Head of caudate nucleus (tissue), 42 donors: ENCODE results near the gene HHIP.

ENCODE experiments used
- DNase-seq, 42 donors: peaks; one replicate each; pipeline versions ENCODE4 v3.0.0 to v3.0.0-alpha.2; 2020 to 2021; ENCODE audit warnings: mixed read lengths in 7 of 42
- intact Hi-C: fragments of 100-400 bp; cut with DNase I; formaldehyde crosslinking; loops from one replicate; pipeline ENCODE4 v1.15.0; 2022

The HHIP gene

DNA sequence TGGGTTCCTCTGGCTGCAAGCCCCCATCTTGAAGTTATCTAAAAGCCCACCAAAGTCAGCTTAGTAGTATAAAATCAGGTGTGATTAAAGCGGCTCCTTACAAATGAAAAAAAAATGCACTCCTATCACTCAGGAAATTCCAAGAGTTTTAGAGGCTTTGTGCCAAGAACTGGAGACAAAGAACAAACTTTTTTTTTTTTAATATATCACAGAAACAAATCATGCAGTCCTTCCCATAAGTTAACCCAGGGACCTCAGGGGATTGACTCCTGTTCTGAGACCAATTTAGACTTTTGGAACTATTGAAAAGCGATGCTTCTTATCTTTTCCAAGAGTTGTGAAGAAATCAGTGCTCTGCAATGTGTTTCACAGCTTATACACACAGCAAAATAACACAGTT lies 53.6 kb downstream of the HHIP start:
- intact Hi-C loops = no loop called here
- DNase-seq = no peak

GRCh38 chr4:144701683-144702233 lies 55.8 kb downstream of the HHIP start:
- intact Hi-C loops = no loop called here

GRCh38 chr4:144703494-144703893 lies 57.5 kb downstream of the HHIP start:
- intact Hi-C loops = no loop called here
- no peak for DNase-seq

More at GRCh38 chr4:144701683-144702233, 55.8 kb downstream of the HHIP start:
- DNase-seq = no peak

GRCh38 chr4:144705601-144706590 lies 59.9 kb downstream of the HHIP start:
- intact Hi-C loops = no loop called here

DNA sequence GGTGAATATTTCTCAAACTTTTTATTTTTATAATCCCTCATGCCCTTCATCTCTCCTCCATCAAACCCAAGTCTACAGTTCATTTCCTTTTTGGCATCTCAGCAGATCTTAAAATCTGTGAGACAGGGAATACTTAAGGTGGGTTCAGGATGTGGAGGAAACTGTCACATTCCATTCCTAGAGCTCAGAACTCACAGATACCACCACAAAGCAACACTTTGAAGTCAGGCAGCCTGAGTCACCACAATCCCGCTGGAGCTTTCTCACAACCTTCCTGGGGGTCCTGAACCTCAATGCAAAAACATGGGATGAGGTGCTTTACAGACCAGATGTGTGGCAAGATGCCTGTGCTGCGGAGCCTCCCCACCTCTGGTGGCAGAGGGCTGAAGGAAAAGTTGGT lies 63.2 kb downstream of the HHIP start:
- peak in 2 of 42 donors; percentile 11 to 30 for DNase-seq
- intact Hi-C loops = no loop called here

More at GRCh38 chr4:144705601-144706590, 59.9 kb downstream of the HHIP start:
- no peak for DNase-seq

GRCh38 chr4:144709793-144710525 lies 64.0 kb downstream of the HHIP start:
- intact Hi-C loops = loop anchor here (2.0 kb wide), 1 partner anchor 61 kb away; no protein-coding TSS in a partner anchor
- DNase-seq = peak in 30 of 42 donors; percentile 13 to 88 (median 59)

- intact Hi-C loops = loop anchor here (2.0 kb wide), 1 partner anchor 62 kb away; no protein-coding TSS in a partner anchor
- DNase-seq = peak in 5 of 42 donors; percentile 8 to 67 (median 27)
These were observed 64.6 kb downstream of the HHIP start for GRCh38 chr4:144710526-144710912.

GRCh38 chr4:144711700-144712456 lies 65.9 kb downstream of the HHIP start:
- intact Hi-C loops = loop anchor here (2.0 kb wide), 1 partner anchor 63 kb away; no protein-coding TSS in a partner anchor
- no peak for DNase-seq

DNA sequence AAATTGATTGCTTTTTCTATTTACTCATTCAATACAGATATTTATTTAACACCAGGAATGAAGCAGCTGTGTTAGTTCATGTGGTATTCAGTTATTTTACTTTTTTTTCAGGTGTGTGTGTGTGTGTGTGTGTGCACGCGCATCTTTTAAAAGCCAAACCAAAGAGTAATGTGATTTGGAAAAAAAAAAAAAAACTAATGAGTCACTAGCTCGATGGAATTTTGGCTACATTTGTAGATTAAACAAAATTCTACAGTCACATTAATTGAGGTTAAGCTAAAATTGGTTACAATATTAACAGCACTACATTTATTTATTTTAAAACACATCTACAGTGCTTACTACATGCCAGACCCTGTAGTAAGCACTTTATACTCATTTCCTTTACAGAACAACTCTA lies 66.8 kb downstream of the HHIP start:
- intact Hi-C loops = no loop called here
- DNase-seq = no peak

- intact Hi-C loops = no loop called here
- DNase-seq = no peak
These were observed 68.2 kb downstream of the HHIP start for GRCh38 chr4:144714166-144714565.

GRCh38 chr4:144715230-144715629 lies 69.3 kb downstream of the HHIP start:
- no peak for DNase-seq
- intact Hi-C loops = no loop called here

DNA sequence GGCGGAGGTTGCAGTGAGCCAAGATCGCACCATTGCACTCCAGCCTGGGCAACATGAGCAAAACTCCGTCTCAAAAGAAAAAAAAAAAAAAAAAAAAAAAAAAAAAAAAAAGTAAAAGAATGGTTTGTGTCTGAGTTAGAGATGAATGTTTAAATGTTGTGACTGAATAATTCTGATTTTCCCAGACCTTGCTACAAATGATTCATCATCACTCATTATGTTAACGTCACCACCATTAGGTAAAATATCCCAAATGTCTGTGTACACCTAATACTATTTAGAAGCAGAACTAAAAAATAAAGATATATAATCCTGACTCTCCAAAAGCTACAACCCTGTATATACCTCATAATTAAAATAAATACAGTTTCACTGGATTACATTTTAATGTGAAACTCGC lies 70.8 kb downstream of the HHIP start:
- intact Hi-C loops = no loop called here
- no peak for DNase-seq

DNA sequence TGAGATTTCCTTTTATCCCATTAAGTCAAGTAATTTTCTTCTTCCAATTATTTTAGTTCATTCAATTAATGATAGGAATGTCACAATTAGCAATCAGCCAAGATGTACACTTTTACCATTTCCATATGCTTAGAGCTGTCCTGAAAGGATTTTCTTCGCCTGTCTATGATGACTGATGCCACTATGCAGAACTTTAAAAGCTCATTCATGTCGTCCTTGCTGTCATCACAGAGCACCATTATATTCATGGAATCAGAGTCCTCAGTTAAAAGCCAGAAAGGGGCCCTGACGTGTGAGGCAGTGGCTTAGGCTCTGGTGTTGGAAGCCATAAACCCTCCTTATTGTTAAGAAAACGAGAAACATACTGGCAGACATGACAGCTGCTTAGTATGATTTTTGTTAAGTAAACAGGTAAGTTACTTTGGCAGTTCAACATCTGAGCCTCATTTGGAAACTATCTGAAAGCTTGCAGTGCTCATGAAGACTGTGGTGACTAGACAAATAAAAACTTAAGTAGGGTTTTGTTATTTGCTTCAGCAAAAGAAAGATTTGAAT lies 73.1 kb downstream of the HHIP start:
- no peak for DNase-seq
- intact Hi-C loops = no loop called here

GRCh38 chr4:144720491-144720890 lies 74.5 kb downstream of the HHIP start:
- intact Hi-C loops = no loop called here
- DNase-seq = no peak

- no peak for DNase-seq
These were observed 76.0 kb downstream of the HHIP start for GRCh38 chr4:144721994-144722393.

DNA sequence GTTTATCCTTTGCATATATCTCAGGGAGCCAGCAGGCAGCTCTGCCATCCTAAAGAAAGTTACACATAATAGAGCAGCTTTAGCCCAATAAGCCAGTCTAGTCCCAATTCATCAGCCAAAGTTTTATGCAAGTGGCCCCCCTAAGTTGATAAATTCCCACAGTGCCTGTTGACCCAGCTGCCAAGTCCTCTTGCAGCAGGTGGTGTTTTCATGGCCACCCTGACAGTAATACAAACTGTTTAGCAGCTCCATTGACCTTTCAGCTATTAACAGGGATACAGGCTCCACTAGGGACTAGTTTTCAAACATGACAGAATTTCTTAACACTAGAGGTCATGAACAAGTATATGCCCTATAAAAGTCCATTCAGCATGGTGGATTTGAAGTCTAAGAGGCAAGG lies 77.5 kb downstream of the HHIP start:
- no peak for DNase-seq
- intact Hi-C loops = no loop called here

More at GRCh38 chr4:144721994-144722393, 76.0 kb downstream of the HHIP start:
- intact Hi-C loops = no loop called here

DNA sequence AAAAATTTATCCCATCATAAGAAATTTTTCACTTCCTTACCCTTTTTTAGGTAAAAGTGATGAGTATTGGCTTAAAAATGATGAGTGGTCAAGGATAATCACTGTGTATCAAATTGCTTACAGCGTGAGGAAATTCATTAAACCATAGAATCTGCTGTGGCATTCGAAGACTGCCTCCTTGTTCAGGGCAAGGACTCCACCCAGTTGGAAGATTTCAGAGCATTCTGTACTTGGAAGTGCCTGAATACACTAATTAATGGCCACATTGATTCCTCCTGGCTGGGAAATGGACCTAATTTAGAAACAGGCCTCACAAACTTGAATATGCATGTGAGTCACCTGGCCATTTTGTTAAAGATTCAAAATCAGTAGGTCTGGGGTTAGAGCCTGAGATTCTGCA lies 83.2 kb downstream of the HHIP start:
- no peak for DNase-seq
- intact Hi-C loops = no loop called here

GRCh38 chr4:144732584-144733428 lies 86.8 kb downstream of the HHIP start:
- DNase-seq = no peak
- intact Hi-C loops = no loop called here
